Measurements from ENCODE around the gene GNA12. TPM values are rescaled to one million over a fixed set of nuclear protein-coding genes. Genes with fewer than 3 reads are reported as not detected.

The GNA12 gene
- polyA plus RNA-seq, 1 donor (not counting 4 experiments of a cell fraction or from before 2014, with no cell fraction given), result 35.5 TPM

GRCh38 chr7:2884161-2884560 is 40.1 kb upstream of the GNA12 start:
- Histone ChIP-seq H2AFZ (ENCODE audit: control insufficient read depth, low read length) (no peak overlapping the region), H3K79me2 (ENCODE audit: control insufficient read depth, insufficient read depth, low read length) (no peaks in the 10 kb centered on the region), H3K9me3 (ENCODE audit: control insufficient read depth, low read depth, low read length) (no peaks in the 10 kb centered on the region), H3K4me3 (ENCODE audit: control insufficient read depth in 2 of 3, extremely low read depth in 1 of 3, insufficient read depth in 2 of 3, low read depth in 1 of 3, low read length in 3 of 3) (no peak overlapping the region), H3K36me3 (ENCODE audit: control insufficient read depth in 2 of 2, extremely low read depth in 1 of 2, insufficient read depth in 2 of 2, low read length in 2 of 2) (no peaks in the 10 kb centered on the region), H3K4me2 (ENCODE audit: control insufficient read depth, extremely low read depth, insufficient read depth, low read depth, low read length) (no peak overlapping the region), H3K27me3 (ENCODE audit: control insufficient read depth, extremely low read depth, insufficient read depth, low read length) (peaks cover 9% of the 10 kb centered on the region), H3K4me1 (ENCODE audit: control insufficient read depth, extremely low read depth, insufficient read depth, low read length) (peaks cover 10% of the 10 kb centered on the region), H3K9me1 (ENCODE audit: control insufficient read depth, extremely low read depth, insufficient read depth, low read length) (no peaks in the 10 kb centered on the region), H4K20me1 (ENCODE audit: control insufficient read depth, extremely low read depth, insufficient read depth, low read length) (no peaks in the 10 kb centered on the region), H3K27ac (ENCODE audit: control insufficient read depth, insufficient read depth, low read length) (no peak overlapping the region), H3K9ac (ENCODE audit: control insufficient read depth, extremely low read depth, insufficient read depth, low read length) (no peak overlapping the region)
- DNase-seq (ENCODE audit: low read depth, low spot score), result no peak
- TF ChIP-seq EZH2 (IDR thresholded peaks at IDR 0.05; ENCODE audit: low read length) (no peak), CTCF (optimal IDR thresholded peaks at IDR 0.05 in 1 of 3, IDR thresholded peaks at IDR 0.05 in 1 of 3, conservative IDR thresholded peaks at IDR 0.05 in 1 of 3; ENCODE audit: extremely low read depth in 1 of 3, insufficient read depth in 2 of 3, low read length in 3 of 3) (no peak)
- dilution Hi-C loops (cut with MboI; ENCODE audit: extremely low pct_ligation_motif_present, low sequenced_read_pairs), result no loop called here
- no peak for FAIRE-seq

GRCh38 chr7:2883101-2883500 is 39.0 kb upstream of the GNA12 start:
- no peak for FAIRE-seq
- dilution Hi-C loops (cut with MboI; ENCODE audit: extremely low pct_ligation_motif_present, low sequenced_read_pairs), result no loop called here
- TF ChIP-seq CTCF (optimal IDR thresholded peaks at IDR 0.05 in 1 of 3, IDR thresholded peaks at IDR 0.05 in 1 of 3, conservative IDR thresholded peaks at IDR 0.05 in 1 of 3; ENCODE audit: extremely low read depth in 1 of 3, insufficient read depth in 2 of 3, low read length in 3 of 3), result no peak
- no peak for TF ChIP-seq EZH2 (IDR thresholded peaks at IDR 0.05; ENCODE audit: low read length)

More at GRCh38 chr7:2883101-2883500, 39.0 kb upstream of the GNA12 start:
- Histone ChIP-seq H4K20me1 (ENCODE audit: control insufficient read depth, extremely low read depth, insufficient read depth, low read length) (no peaks in the 10 kb centered on the region), H3K4me3 (ENCODE audit: control insufficient read depth in 2 of 3, extremely low read depth in 1 of 3, insufficient read depth in 2 of 3, low read depth in 1 of 3, low read length in 3 of 3) (no peak overlapping the region), H3K9ac (ENCODE audit: control insufficient read depth, extremely low read depth, insufficient read depth, low read length) (no peak overlapping the region), H3K9me1 (ENCODE audit: control insufficient read depth, extremely low read depth, insufficient read depth, low read length) (no peaks in the 10 kb centered on the region), H3K27me3 (ENCODE audit: control insufficient read depth, extremely low read depth, insufficient read depth, low read length) (peaks cover 9% of the 10 kb centered on the region), H3K27ac (ENCODE audit: control insufficient read depth, insufficient read depth, low read length) (no peak overlapping the region), H3K9me3 (ENCODE audit: control insufficient read depth, low read depth, low read length) (no peaks in the 10 kb centered on the region), H2AFZ (ENCODE audit: control insufficient read depth, low read length) (no peak overlapping the region), H3K36me3 (ENCODE audit: control insufficient read depth in 2 of 2, extremely low read depth in 1 of 2, insufficient read depth in 2 of 2, low read length in 2 of 2) (no peaks in the 10 kb centered on the region), H3K4me2 (ENCODE audit: control insufficient read depth, extremely low read depth, insufficient read depth, low read depth, low read length) (no peak overlapping the region), H3K4me1 (ENCODE audit: control insufficient read depth, extremely low read depth, insufficient read depth, low read length) (peaks cover 10% of the 10 kb centered on the region), H3K79me2 (ENCODE audit: control insufficient read depth, insufficient read depth, low read length) (no peaks in the 10 kb centered on the region)
- no peak for DNase-seq (ENCODE audit: low read depth, low spot score)

All from keratinocyte (primary cell).